HTERT RPE-1 (cell line): ENCODE data around the gene NSL1.
"Not testable (repeated sequence)": the region's sequence is repeated elsewhere in the genome, so short reads cannot be mapped to it uniquely, and the experiment has no call there.

Experiments used
- in situ Hi-C: fragments of 300-500 bp; cut with MboI; formaldehyde crosslinking; loops from 4 replicates; pipeline ENCODE4 v1.14.3; 2020; ENCODE audit warnings: low sequenced_read_pairs

The NSL1 gene

GRCh38 chr1:212711974-212712373 lies 79.6 kb downstream of the NSL1 start:
- in situ Hi-C loops, result not testable (repeated sequence)

- in situ Hi-C loops, result no loop called here
Measured at GRCh38 chr1:212710566-212710965, 81.0 kb downstream of the NSL1 start.

GRCh38 chr1:212703991-212704564 lies 87.5 kb downstream of the NSL1 start:
- in situ Hi-C loops, result no loop called here

GRCh38 chr1:212702672-212703071 lies 88.9 kb downstream of the NSL1 start:
- in situ Hi-C loops, result no loop called here

- in situ Hi-C loops, result no loop called here
Measured at GRCh38 chr1:212701910-212702309, 89.7 kb downstream of the NSL1 start.

- in situ Hi-C loops, result no loop called here
Measured at GRCh38 chr1:212700892-212701819, 90.4 kb downstream of the NSL1 start.

- in situ Hi-C loops, result no loop called here
Measured at GRCh38 chr1:212700223-212700891, 91.2 kb downstream of the NSL1 start.

GRCh38 chr1:212699625-212700222 lies 91.9 kb downstream of the NSL1 start, which contains the start of gene BATF3:
BATF3 (minus strand) TSS chr1:212699840; CDS start chr1:212699762, 78 bp downstream.
- in situ Hi-C loops, result no loop called here

GRCh38 chr1:212699104-212699624 lies 92.4 kb downstream of the NSL1 start:
- in situ Hi-C loops, result no loop called here

- in situ Hi-C loops, result no loop called here
Measured at GRCh38 chr1:212698467-212699103, 93.0 kb downstream of the NSL1 start.

- in situ Hi-C loops, result no loop called here
Measured at GRCh38 chr1:212696721-212697331, 94.8 kb downstream of the NSL1 start.

- in situ Hi-C loops, result no loop called here
Measured at GRCh38 chr1:212692774-212693644, 98.6 kb downstream of the NSL1 start.

GRCh38 chr1:212691561-212692071 lies 100.0 kb downstream of the NSL1 start:
- in situ Hi-C loops, result no loop called here

GRCh38 chr1:212690816-212691403 lies 100.7 kb downstream of the NSL1 start:
- in situ Hi-C loops, result no loop called here

- in situ Hi-C loops, result no loop called here
Measured at GRCh38 chr1:212689758-212690529, 101.6 kb downstream of the NSL1 start.

GRCh38 chr1:212689196-212689725 lies 102.3 kb downstream of the NSL1 start:
- in situ Hi-C loops, result no loop called here

- in situ Hi-C loops, result no loop called here
Measured at GRCh38 chr1:212688341-212689047, 103.1 kb downstream of the NSL1 start.
